Sigmoid colon (tissue), 3 donors: Measurements from ENCODE around the gene TENM4.

Experiments
- CTCF ChIP-seq, 4 experiments: fragments of 450-650 bp in 3 of 4; fragments of 200-600 bp in 1 of 4; IDR thresholded peaks; one replicate each; pipeline ENCODE4 v1.5.1; 2016 to 2019; ENCODE audit warnings: antibody characterized with exemption in 4 of 4, mild to moderate bottlenecking in 3 of 4, moderate library complexity in 2 of 4
- POLR2A ChIP-seq, 2 donors: fragments of 450-650 bp; IDR thresholded peaks; one replicate each; pipeline ENCODE4 v1.6.1; 2016; ENCODE audit warnings: antibody characterized with exemption in 2 of 2, mild to moderate bottlenecking in 2 of 2, moderate library complexity in 2 of 2

- TF ChIP-seq CTCF (IDR thresholded peaks at IDR 0.05) (no peak), POLR2A (IDR thresholded peaks at IDR 0.05) (no peak)
Observed at GRCh38 chr11:78987748-78988147, 453.1 kb downstream of the TENM4 start.
